SK-N-SH treated with all-trans-retinoic acid at 6 μM for 48 hours (cell line): Measurements from ENCODE around the gene TAOK2.
"Not testable (repeated sequence)": the region's sequence is repeated elsewhere in the genome, so short reads cannot be mapped to it uniquely, and the experiment has no call there.

Experiments
- ATAC-seq: fragments of 200-7000 bp; cut with Tn5 transposase; 3 replicates; pipeline ENCODE4 v1.9.1; 2020; ENCODE audit warnings: mild to moderate bottlenecking, moderate library complexity
- ARNTL ChIP-seq: fragments of 450-650 bp; formaldehyde crosslinking; IDR thresholded peaks from 2 replicates; pipeline ENCODE4 v1.5.0; 2020; ENCODE audit warnings: low read depth, mild to moderate bottlenecking, moderate library complexity, borderline replicate concordance
- BACH2 ChIP-seq: fragments of 250-450 bp; sonication (Bioruptor Pico); IDR thresholded peaks from 2 replicates; pipeline ENCODE4 v1.9.0; 2021; ENCODE audit warnings: mild to moderate bottlenecking, borderline replicate concordance
- CSDC2 ChIP-seq: fragments of 250-450 bp; sonication (Bioruptor Pico); IDR thresholded peaks from 2 replicates; pipeline ENCODE4 v1.5.0; 2020; ENCODE audit warnings: mild to moderate bottlenecking, moderate library complexity
- ESRRG ChIP-seq: fragments of 250-450 bp; sonication (Bioruptor Pico); IDR thresholded peaks from 2 replicates; pipeline ENCODE4 v1.6.1; 2021; ENCODE audit warnings: mild to moderate bottlenecking
- GLIS3 ChIP-seq: fragments of 250-450 bp; sonication (Bioruptor Pico); IDR thresholded peaks from 2 replicates; pipeline ENCODE4 v1.5.0; 2020; ENCODE audit warnings: mild to moderate bottlenecking, moderate library complexity
- ISL1 ChIP-seq: fragments of 250-450 bp; sonication (Bioruptor Pico); IDR thresholded peaks from 2 replicates; pipeline ENCODE4 v2.1.2; 2022; ENCODE audit warnings: mild to moderate bottlenecking, moderate library complexity
- OSR1 ChIP-seq: fragments of 250-450 bp; sonication (Bioruptor Pico); IDR thresholded peaks from 2 replicates; pipeline ENCODE4 v1.8.0; 2022; ENCODE audit warnings: moderate library complexity, mild to moderate bottlenecking, inconsistent platforms
- PPARA ChIP-seq: fragments of 250-450 bp; sonication (Bioruptor Pico); IDR thresholded peaks from 2 replicates; pipeline ENCODE4 v1.5.0; 2020; ENCODE audit warnings: mild to moderate bottlenecking, borderline replicate concordance
- RARB ChIP-seq: fragments of 250-450 bp; sonication (Bioruptor Pico); IDR thresholded peaks from 2 replicates; pipeline ENCODE4 v1.8.0; 2021; ENCODE audit warnings: mild to moderate bottlenecking, moderate library complexity
- TCF4 ChIP-seq: fragments of 250-450 bp; sonication (Bioruptor Pico); IDR thresholded peaks from 2 replicates; pipeline ENCODE4 v1.8.0; 2021; ENCODE audit warnings: mild to moderate bottlenecking, moderate library complexity, borderline replicate concordance
- ZFP3 ChIP-seq: fragments of 250-450 bp; sonication (Bioruptor Pico); IDR thresholded peaks from 2 replicates; pipeline ENCODE4 v1.5.0; 2020; ENCODE audit warnings: mild to moderate bottlenecking, moderate library complexity
- ZNF565 ChIP-seq: fragments of 450-650 bp; formaldehyde crosslinking; conservative IDR thresholded peaks from 2 replicates; pipeline ENCODE4 v1.5.0; 2020; ENCODE audit warnings: low read depth, mild to moderate bottlenecking, moderate library complexity
- ZNF70 ChIP-seq: fragments of 450-650 bp; formaldehyde crosslinking; IDR thresholded peaks from 2 replicates; pipeline ENCODE4 v1.5.0; 2020; ENCODE audit warnings: mild to moderate bottlenecking, moderate library complexity
- ZNF8 ChIP-seq: fragments of 450-650 bp; formaldehyde crosslinking; IDR thresholded peaks from 2 replicates; pipeline ENCODE4 v1.5.0; 2020; ENCODE audit warnings: mild to moderate bottlenecking, moderate library complexity
- TF ChIP-seq, protein P1 (sequence below): fragments of 250-450 bp; sonication (Bioruptor Pico); IDR thresholded peaks from 2 replicates; pipeline ENCODE4 v1.8.0; 2021; ENCODE audit warnings: low read depth, mild to moderate bottlenecking, moderate library complexity, borderline replicate concordance
- TF ChIP-seq, protein P2 (sequence below): fragments of 250-450 bp; sonication (Bioruptor Pico); IDR thresholded peaks from 2 replicates; pipeline ENCODE4 v1.8.0; 2020; ENCODE audit warnings: mild to moderate bottlenecking, moderate library complexity, borderline replicate concordance
- TF ChIP-seq, protein P3 (sequence below): fragments of 250-450 bp; sonication (Bioruptor Pico); IDR thresholded peaks from 2 replicates; pipeline ENCODE4 v1.5.0; 2020; ENCODE audit warnings: mild to moderate bottlenecking, moderate library complexity
- TF ChIP-seq, protein P4 (sequence below): fragments of 250-450 bp; sonication (Bioruptor Pico); IDR thresholded peaks from 2 replicates; pipeline ENCODE4 v1.5.1; 2020; ENCODE audit warnings: low read depth, mild to moderate bottlenecking, moderate library complexity

Gene TAOK2

DNA sequence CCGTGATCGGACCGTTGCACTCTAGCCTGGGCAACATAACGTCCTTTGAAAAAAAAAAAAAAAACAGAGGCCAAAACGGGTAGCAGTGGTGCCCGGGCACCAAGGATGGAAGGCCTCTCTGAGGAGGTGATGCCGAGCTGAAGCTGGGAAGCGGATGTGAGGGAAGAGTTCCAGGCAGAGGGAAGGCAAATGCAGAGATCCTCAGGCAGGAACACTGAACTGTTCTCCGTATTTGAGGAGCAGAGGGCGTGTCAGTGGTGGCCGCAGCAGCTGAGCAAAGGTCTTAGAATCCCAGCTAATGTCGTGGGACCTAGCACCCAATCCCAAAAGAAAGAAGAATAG lies 47.0 kb upstream of the TAOK2 start (continued):
- TF ChIP-seq, protein P1, sequence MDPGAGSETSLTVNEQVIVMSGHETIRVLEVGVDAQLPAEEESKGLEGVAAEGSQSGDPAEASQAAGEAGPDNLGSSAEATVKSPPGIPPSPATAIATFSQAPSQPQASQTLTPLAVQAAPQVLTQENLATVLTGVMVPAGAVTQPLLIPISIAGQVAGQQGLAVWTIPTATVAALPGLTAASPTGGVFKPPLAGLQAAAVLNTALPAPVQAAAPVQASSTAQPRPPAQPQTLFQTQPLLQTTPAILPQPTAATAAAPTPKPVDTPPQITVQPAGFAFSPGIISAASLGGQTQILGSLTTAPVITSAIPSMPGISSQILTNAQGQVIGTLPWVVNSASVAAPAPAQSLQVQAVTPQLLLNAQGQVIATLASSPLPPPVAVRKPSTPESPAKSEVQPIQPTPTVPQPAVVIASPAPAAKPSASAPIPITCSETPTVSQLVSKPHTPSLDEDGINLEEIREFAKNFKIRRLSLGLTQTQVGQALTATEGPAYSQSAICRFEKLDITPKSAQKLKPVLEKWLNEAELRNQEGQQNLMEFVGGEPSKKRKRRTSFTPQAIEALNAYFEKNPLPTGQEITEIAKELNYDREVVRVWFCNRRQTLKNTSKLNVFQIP (CRISPR knock-in tag): no peak
- TF ChIP-seq PPARA (no peak), ZNF565 (CRISPR knock-in tag) (no peak), ESRRG (CRISPR knock-in tag) (no peak)

DNA sequence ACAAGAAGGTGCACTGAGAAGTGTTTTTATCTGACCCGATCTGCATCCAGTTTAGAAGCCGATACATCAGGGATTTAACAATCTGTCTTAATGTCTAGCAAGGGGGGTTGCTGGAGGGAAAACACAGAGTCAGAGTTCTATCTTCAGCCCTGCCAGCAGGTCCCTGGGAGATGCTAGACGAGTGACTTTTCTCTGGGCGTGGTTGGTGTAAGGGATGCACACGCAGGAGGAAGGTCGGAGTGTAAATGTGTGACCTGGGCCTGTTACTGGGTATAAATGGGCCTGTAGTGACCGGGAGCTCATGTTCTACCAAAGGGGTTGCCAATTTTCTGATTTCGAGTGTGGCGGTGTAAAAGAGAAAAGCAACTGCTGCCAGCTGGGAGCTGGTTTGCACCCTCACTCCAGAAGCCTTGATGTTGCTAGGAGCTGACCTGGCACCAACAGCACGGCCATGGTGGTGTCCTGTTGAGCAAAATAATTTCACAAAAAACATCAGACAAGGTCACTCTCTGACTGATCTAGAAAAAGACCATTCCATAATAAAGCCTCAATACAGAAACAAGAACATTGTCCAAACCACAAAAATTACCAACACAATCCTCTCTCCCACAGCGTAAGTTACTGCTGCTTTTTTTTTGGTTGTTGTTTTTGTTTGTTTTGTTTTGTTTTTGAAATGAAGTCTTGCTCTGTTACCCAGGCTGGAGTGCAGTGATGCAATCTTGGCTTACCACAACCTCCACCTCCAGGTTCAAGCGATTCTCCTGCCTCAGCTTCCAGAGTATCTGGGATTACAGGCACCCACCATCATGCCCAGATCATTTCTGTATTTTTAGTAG lies 46.4 kb upstream of the TAOK2 start:
- ATAC-seq: no peak
- TF ChIP-seq RARB (CRISPR knock-in tag) (no peak), ZNF70 (CRISPR knock-in tag) (no peak), GLIS3 (CRISPR knock-in tag) (no peak), ZFP3 (no peak), ZNF8 (CRISPR knock-in tag) (no peak), OSR1 (CRISPR knock-in tag) (no peak), ISL1 (CRISPR knock-in tag) (no peak), PPARA (no peak)
- TF ChIP-seq, protein P2, sequence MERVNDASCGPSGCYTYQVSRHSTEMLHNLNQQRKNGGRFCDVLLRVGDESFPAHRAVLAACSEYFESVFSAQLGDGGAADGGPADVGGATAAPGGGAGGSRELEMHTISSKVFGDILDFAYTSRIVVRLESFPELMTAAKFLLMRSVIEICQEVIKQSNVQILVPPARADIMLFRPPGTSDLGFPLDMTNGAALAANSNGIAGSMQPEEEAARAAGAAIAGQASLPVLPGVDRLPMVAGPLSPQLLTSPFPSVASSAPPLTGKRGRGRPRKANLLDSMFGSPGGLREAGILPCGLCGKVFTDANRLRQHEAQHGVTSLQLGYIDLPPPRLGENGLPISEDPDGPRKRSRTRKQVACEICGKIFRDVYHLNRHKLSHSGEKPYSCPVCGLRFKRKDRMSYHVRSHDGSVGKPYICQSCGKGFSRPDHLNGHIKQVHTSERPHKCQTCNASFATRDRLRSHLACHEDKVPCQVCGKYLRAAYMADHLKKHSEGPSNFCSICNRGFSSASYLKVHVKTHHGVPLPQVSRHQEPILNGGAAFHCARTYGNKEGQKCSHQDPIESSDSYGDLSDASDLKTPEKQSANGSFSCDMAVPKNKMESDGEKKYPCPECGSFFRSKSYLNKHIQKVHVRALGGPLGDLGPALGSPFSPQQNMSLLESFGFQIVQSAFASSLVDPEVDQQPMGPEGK (CRISPR knock-in tag): no peak
- TF ChIP-seq, protein P3, sequence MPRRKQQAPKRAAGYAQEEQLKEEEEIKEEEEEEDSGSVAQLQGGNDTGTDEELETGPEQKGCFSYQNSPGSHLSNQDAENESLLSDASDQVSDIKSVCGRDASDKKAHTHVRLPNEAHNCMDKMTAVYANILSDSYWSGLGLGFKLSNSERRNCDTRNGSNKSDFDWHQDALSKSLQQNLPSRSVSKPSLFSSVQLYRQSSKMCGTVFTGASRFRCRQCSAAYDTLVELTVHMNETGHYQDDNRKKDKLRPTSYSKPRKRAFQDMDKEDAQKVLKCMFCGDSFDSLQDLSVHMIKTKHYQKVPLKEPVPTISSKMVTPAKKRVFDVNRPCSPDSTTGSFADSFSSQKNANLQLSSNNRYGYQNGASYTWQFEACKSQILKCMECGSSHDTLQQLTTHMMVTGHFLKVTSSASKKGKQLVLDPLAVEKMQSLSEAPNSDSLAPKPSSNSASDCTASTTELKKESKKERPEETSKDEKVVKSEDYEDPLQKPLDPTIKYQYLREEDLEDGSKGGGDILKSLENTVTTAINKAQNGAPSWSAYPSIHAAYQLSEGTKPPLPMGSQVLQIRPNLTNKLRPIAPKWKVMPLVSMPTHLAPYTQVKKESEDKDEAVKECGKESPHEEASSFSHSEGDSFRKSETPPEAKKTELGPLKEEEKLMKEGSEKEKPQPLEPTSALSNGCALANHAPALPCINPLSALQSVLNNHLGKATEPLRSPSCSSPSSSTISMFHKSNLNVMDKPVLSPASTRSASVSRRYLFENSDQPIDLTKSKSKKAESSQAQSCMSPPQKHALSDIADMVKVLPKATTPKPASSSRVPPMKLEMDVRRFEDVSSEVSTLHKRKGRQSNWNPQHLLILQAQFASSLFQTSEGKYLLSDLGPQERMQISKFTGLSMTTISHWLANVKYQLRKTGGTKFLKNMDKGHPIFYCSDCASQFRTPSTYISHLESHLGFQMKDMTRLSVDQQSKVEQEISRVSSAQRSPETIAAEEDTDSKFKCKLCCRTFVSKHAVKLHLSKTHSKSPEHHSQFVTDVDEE (CRISPR knock-in tag): no peak
- TF ChIP-seq, all 23 proteins: peak for 0

DNA sequence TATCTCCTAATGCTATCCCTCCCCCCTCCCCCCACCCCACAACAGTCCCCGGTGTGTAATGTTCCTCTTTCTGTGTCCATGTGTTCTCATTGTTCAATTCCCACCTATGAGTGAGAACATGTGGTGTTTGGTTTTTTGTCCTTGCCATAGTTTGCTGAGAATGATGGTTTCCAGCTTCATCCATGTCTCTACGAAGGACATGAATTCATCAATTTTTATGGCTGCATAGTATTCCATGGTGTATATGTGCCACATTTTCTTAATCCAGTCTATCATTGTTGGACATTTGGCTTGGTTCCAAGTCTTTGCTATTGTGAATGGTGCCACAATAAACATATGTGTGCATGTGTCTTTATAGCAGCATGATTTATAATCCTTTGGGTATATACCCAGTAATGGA lies 41.9 kb upstream of the TAOK2 start:
- not testable (repeated sequence) for ATAC-seq

DNA sequence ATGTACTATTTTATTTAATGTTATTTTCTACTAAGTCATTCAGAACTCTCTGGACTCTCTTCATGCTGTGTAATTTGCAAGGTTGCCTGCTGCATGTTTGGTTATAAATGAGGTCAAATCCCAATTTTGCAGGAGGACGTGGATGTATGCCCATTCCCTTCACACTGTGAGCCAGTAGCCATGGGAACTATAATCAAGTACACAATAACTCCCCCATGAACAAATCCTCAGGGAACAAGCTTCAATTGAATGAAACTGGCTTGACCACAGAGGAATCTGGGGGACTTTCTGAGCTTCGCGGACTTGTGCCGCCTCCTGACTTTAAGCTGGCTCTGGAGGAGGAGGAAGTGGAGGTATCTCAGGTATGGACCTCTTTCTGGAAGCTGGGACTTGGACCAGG lies 33.0 kb upstream of the TAOK2 start:
- ATAC-seq: no peak
- TF ChIP-seq ESRRG (CRISPR knock-in tag) (no peak), TCF4 (CRISPR knock-in tag) (no peak)

DNA sequence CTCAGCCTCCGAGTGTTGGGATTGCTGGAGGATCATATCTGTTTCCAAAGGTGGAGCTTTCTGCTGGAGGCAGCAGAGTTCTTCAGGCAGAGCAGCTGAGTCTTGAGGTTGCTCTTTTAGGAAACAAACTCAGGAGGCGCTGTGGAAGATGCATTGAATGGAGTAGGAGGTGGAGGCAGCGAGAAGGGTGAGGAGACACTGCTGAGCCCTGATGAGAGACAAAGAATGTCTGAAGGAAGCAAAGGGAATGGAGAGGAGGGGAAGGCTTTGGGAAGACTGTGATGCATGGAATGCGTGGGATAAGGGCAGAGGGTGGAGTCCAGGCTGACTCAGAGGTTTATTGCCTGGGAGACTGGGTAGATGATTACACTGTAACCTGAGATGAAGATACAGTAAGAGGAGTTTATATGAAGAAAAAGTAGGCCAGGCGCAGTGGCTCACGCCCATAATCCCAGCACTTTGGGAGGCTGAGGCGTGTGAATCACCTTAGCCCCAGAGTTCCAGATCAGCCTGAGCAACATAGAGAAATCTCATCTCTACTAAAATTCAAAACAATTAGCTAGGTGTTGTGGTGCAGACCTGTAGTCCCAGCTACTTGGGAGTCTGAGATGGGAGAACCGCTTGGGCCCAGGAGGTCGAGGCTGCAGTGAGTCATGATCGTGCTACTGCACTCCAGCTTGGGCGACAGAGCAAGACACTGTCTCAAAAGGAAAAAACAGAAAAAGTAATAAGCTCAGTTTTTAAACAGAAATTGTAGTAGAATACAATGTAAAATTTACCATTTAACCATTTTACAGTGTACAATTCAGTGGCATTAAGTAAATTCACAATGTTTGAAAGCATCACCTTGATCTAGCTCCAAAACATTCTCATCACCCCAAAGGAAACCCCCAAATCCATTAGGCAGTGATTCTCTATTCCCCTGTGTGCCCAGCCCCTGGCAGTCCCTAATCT lies 29.5 kb upstream of the TAOK2 start:
- ATAC-seq: peak; percentile 99
- TF ChIP-seq ZNF565 (CRISPR knock-in tag) (no peak), ARNTL (no peak), OSR1 (CRISPR knock-in tag) (no peak), RARB (CRISPR knock-in tag) (no peak), CSDC2 (CRISPR knock-in tag) (no peak), ESRRG (CRISPR knock-in tag) (no peak), PPARA (no peak), BACH2 (no peak)
- TF ChIP-seq, protein P3 (CRISPR knock-in tag): no peak
- TF ChIP-seq, protein P4, sequence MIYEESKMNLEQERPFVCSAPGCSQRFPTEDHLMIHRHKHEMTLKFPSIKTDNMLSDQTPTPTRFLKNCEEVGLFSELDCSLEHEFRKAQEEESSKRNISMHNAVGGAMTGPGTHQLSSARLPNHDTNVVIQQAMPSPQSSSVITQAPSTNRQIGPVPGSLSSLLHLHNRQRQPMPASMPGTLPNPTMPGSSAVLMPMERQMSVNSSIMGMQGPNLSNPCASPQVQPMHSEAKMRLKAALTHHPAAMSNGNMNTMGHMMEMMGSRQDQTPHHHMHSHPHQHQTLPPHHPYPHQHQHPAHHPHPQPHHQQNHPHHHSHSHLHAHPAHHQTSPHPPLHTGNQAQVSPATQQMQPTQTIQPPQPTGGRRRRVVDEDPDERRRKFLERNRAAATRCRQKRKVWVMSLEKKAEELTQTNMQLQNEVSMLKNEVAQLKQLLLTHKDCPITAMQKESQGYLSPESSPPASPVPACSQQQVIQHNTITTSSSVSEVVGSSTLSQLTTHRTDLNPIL: no peak
- TF ChIP-seq, protein P1 (CRISPR knock-in tag): no peak
